ENCODE measurements around the gene PIEZO2. TPM values are rescaled to one million over a fixed set of nuclear protein-coding genes. Genes with fewer than 3 reads are reported as not detected.
A peak's percentile ranks its signal among the peaks of the same experiment; 100 is the strongest.
"Not testable (repeated sequence)": the region's sequence is repeated elsewhere in the genome, so short reads cannot be mapped to it uniquely, and the experiment has no call there.

The PIEZO2 gene
- polyA plus RNA-seq (2011; rRNA removed), result 4.3 and 4.6 TPM in 2 replicates
- polyA minus RNA-seq (2011; rRNA and poly(A)+ RNA removed), result 9.6 and 11.3 TPM in 2 replicates

DNA sequence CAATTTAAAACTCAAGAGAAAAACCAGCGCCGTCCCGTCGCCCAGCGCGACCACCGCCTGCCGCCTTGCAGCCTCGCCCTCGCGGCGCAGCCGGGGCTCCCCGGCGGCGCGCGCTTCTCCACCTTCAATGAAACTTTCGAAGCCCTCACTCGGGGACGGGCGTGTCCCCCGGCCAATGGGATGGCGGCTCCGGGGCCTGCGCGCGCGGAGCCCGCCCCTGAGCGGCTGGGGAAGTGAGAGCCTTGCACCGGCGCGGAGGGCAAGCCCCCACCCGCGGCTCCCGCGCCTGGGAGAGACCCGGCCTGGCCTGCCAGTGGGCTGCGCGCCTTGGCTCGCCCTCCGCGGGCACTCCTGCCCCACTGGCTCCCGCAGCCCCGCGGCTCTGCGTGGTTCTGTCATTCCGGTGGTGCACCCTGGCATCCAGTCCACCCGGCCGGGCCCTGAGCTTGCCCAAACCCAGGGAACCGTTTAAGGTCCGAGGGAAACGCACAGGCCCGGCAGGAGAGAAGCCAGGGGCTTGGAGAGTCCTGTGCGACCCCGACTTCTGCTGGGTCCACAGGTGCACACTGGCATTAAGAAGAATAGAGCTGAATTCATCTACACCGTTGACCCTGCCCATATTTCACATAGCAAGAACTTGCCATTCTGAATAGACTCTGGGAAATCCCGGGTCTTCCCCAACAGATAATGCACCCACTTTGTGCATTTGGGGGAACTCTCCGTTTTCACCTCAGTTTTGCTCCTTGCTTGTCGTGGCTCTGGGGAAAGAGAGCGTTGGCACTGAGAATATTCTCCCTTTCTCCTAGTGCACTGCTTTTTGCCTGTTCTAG, at the start of gene PIEZO2:
Gene PIEZO2 (minus strand): TSS at position 129 of the 830 bp plus-strand sequence. CDS start 981 bp downstream, outside the sequence.
- POLR2A ChIA-PET, result no interaction called here
- no peak for TF ChIP-seq CTCF (IDR thresholded peaks at IDR 0.05; ENCODE audit: insufficient read depth, low read depth, low read length)

DNA sequence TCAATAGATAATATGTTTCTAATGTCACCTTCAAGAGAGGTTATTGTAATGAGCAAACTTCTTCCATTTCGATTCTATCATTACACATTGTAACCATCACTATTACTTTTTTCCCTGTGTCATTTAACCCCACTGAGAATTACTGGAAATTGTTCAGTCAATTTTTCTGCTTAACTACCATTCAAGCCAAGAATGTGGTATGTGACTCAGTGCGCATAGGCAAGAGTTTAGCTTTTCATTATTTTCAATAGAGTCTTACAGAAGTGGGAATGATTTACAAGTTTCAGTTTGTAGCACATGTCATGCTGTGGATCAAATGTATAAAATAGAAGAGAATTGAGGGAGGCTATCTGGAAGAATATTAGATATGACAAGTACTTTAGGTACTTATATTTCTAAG, 34.3 kb upstream of the PIEZO2 start:
- CTCF ChIA-PET, result interaction anchor here (1.0 kb wide), 1 partner anchor 8 kb away, joined by 3 read pairs; no protein-coding TSS in a partner anchor
- Histone ChIP-seq H3K4me3 (ENCODE audit: low read depth, low read length) (no peak overlapping the region), H3K27me3 (ENCODE audit: control insufficient read depth, insufficient read depth, low read length) (no peaks in the 10 kb centered on the region), H3K36me3 (ENCODE audit: control insufficient read depth, insufficient read depth, low read length) (no peaks in the 10 kb centered on the region)
- DNase-seq (ENCODE audit: low read depth), result no peak
- POLR2A ChIA-PET, result no interaction called here
- no peak for TF ChIP-seq CTCF (IDR thresholded peaks at IDR 0.05; ENCODE audit: insufficient read depth, low read depth, low read length)

More for the DNA sequence above, at the start of gene PIEZO2:
- CTCF ChIA-PET, result interaction anchor here (1.9 to 3.1 kb wide), 3 partner anchors 13 to 404 kb away, joined by 4 to 10 read pairs (median 4); no protein-coding TSS in a partner anchor
- H3K36me3 ChIP-seq (ENCODE audit: control insufficient read depth, insufficient read depth, low read length), result no peaks in the 10 kb centered on the region
- DNase-seq (ENCODE audit: low read depth), result no peak
- H3K4me3 ChIP-seq (ENCODE audit: low read depth, low read length), result peak within 1 kb of the TSS; percentile 41
- H3K27me3 ChIP-seq (ENCODE audit: control insufficient read depth, insufficient read depth, low read length), result peaks cover 33% of the 10 kb centered on the region

DNA sequence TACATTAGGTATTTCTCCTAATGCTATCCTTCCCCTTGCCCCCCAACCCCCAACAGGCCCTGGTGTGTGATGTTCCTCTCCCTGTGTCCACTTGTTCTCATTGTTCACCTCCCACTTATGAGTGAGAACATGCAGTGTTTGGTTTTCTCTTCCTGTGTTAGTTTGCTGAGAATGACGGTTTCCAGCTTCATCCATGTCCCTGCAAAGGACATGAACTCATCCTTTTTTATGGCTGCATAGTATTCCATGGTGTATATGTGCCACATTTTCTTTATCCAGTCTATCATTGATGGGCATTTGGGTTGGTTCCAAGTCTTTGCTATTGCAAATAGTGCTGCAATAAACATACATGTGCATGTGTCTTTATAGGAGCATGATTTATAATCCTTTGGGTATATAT, 32.3 kb upstream of the PIEZO2 start:
- H3K27me3 ChIP-seq (ENCODE audit: control insufficient read depth, insufficient read depth, low read length); DNase-seq (ENCODE audit: low read depth); POLR2A ChIA-PET; CTCF ChIA-PET; H3K4me3 ChIP-seq (ENCODE audit: low read depth, low read length); H3K36me3 ChIP-seq (ENCODE audit: control insufficient read depth, insufficient read depth, low read length): not testable (repeated sequence)

GRCh38 chr18:11179959-11180519, 30.7 kb upstream of the PIEZO2 start:
- no peak overlapping the region for H3K4me3 ChIP-seq (ENCODE audit: low read depth, low read length)
- ChIA-PET CTCF (interaction anchor here (0.6 to 1.8 kb wide), 4 partner anchors 13 to 373 kb away, joined by 3 to 4 read pairs (median 4); no protein-coding TSS in a partner anchor), POLR2A (no interaction called here)
- no peaks in the 10 kb centered on the region for H3K27me3 ChIP-seq (ENCODE audit: control insufficient read depth, insufficient read depth, low read length)
- DNase-seq (ENCODE audit: low read depth), result no peak
- TF ChIP-seq CTCF (IDR thresholded peaks at IDR 0.05; ENCODE audit: insufficient read depth, low read depth, low read length), result no peak
- no peaks in the 10 kb centered on the region for H3K36me3 ChIP-seq (ENCODE audit: control insufficient read depth, insufficient read depth, low read length)

GRCh38 chr18:11178951-11179549, 29.7 kb upstream of the PIEZO2 start:
- no peaks in the 10 kb centered on the region for H3K36me3 ChIP-seq (ENCODE audit: control insufficient read depth, insufficient read depth, low read length)
- H3K4me3 ChIP-seq (ENCODE audit: low read depth, low read length), result no peak overlapping the region
- no peak for TF ChIP-seq CTCF (IDR thresholded peaks at IDR 0.05; ENCODE audit: insufficient read depth, low read depth, low read length)
- DNase-seq (ENCODE audit: low read depth), result no peak
- ChIA-PET POLR2A (no interaction called here), CTCF (interaction anchor here (0.6 to 1.8 kb wide), 2 partner anchors 226 to 374 kb away, joined by 3 to 4 read pairs; no protein-coding TSS in a partner anchor)
- no peaks in the 10 kb centered on the region for H3K27me3 ChIP-seq (ENCODE audit: control insufficient read depth, insufficient read depth, low read length)

Data from BJ (cell line).